Keratinocyte (primary cell): ENCODE data around the gene PIAS3. TPM values are rescaled to one million over a fixed set of nuclear protein-coding genes. Genes with fewer than 3 reads are reported as not detected.

Source experiments
- DNase-seq: peaks from one replicate; pipeline ENCODE4 v3.0.0-alpha.2; 2011; ENCODE audit warnings: low read depth, missing footprints, low spot score
- FAIRE-seq: peaks from 2 replicates; lab custom pipeline; 2011; peaks lifted over from hg19 to GRCh38; lab: Jason Lieb, UNC
- H2AFZ ChIP-seq: 2 replicates; pipeline ENCODE4 v1.6.0; 2012; ENCODE audit warnings: low read length, control low read depth, inconsistent platforms; ENCODE audit not compliant: control insufficient read depth
- H3K27ac ChIP-seq: 2 replicates; pipeline ENCODE4 v1.5.1; 2011; ENCODE audit warnings: low read length; ENCODE audit not compliant: control insufficient read depth, insufficient read depth
- H3K27me3 ChIP-seq: 3 replicates; pipeline ENCODE4 v1.6.0; 2011; ENCODE audit warnings: low read length; ENCODE audit not compliant: control insufficient read depth, insufficient read depth; ENCODE audit errors: extremely low read depth
- H3K36me3 ChIP-seq, 2 experiments: 2 replicates in 1 of 2; 3 replicates in 1 of 2; pipeline ENCODE4 v1.5.1; 2011; ENCODE audit warnings: low read length in 2 of 2, mild to moderate bottlenecking in 1 of 2; ENCODE audit not compliant: control insufficient read depth in 2 of 2, insufficient read depth in 2 of 2; ENCODE audit errors: extremely low read depth in 1 of 2
- H3K4me1 ChIP-seq: 3 replicates; pipeline ENCODE4 v1.5.1; 2011; ENCODE audit warnings: low read length; ENCODE audit not compliant: control insufficient read depth, insufficient read depth; ENCODE audit errors: extremely low read depth
- H3K4me2 ChIP-seq: 3 replicates; pipeline ENCODE4 v1.6.0; 2011; ENCODE audit warnings: low read depth, low read length; ENCODE audit not compliant: control insufficient read depth, insufficient read depth; ENCODE audit errors: extremely low read depth
- H3K4me3 ChIP-seq, 3 experiments: fragments of 200-600 bp in 1 of 3; sonication (generic) in 1 of 3; 2 replicates in 2 of 3; 3 replicates in 1 of 3; pipeline ENCODE4 v1.5.1; 2011 to 2016; ENCODE audit warnings: low read length in 3 of 3, mild to moderate bottlenecking in 3 of 3, control low read depth in 2 of 3, inconsistent platforms in 1 of 3, low read depth in 1 of 3, mixed read lengths in 1 of 3, mixed run types in 1 of 3, moderate library complexity in 1 of 3; ENCODE audit not compliant: control insufficient read depth in 2 of 3, insufficient read depth in 2 of 3; ENCODE audit errors: extremely low read depth in 1 of 3
- H3K79me2 ChIP-seq: 2 replicates; pipeline ENCODE4 v1.6.0; 2012; ENCODE audit warnings: low read length; ENCODE audit not compliant: control insufficient read depth, insufficient read depth
- H3K9ac ChIP-seq: 3 replicates; pipeline ENCODE4 v1.6.0; 2011; ENCODE audit warnings: low read length; ENCODE audit not compliant: control insufficient read depth, insufficient read depth; ENCODE audit errors: extremely low read depth
- H3K9me1 ChIP-seq: 3 replicates; pipeline ENCODE4 v1.6.0; 2011; ENCODE audit warnings: low read length; ENCODE audit not compliant: control insufficient read depth, insufficient read depth; ENCODE audit errors: extremely low read depth
- H3K9me3 ChIP-seq: 2 replicates; pipeline ENCODE4 v1.5.1; 2012; ENCODE audit warnings: low read depth, low read length; ENCODE audit not compliant: control insufficient read depth
- H4K20me1 ChIP-seq: 3 replicates; pipeline ENCODE4 v1.6.0; 2011; ENCODE audit warnings: low read length; ENCODE audit not compliant: control insufficient read depth, insufficient read depth; ENCODE audit errors: extremely low read depth
- CTCF ChIP-seq, 3 experiments: IDR thresholded peaks in 1 of 3; conservative IDR thresholded peaks in 1 of 3; optimal IDR thresholded peaks in 1 of 3; 2 replicates in 2 of 3; 3 replicates in 1 of 3; pipeline versions ENCODE3 to v1.5.1; 2011; ENCODE audit warnings: low read length in 3 of 3, mild to moderate bottlenecking in 3 of 3, moderate library complexity in 2 of 3, control low read depth in 1 of 3, inconsistent platforms in 1 of 3; ENCODE audit not compliant: insufficient read depth in 2 of 3; ENCODE audit errors: extremely low read depth in 1 of 3
- EZH2 ChIP-seq: IDR thresholded peaks from one replicate; pipeline ENCODE4 v1.6.1; 2012; ENCODE audit warnings: inconsistent platforms, mild to moderate bottlenecking, low read length, moderate library complexity
- dilution Hi-C: fragments of 300-500 bp; cut with MboI; formaldehyde crosslinking; loops from one replicate; pipeline ENCODE4 v1.7.0; 2020; ENCODE audit warnings: low sequenced_read_pairs; ENCODE audit not compliant: extremely low pct_ligation_motif_present
- polyA plus RNA-seq, 5 experiments: library from polyadenylated mRNA; depleted of rRNA in 3 of 5; stranded (reverse) in 3 of 5; stranded (forward) in 1 of 5; unstranded in 1 of 5; fragments of >200 nt; gene quantifications; 1 replicate in 1 of 5; 2 replicates in 3 of 5; 3 replicates in 1 of 5; pipeline versions ENCODE4 v1.2.1 to v1.2.3, GENCODE V29; 2011 to 2012; ENCODE audit warnings: missing spikeins in 2 of 5, low read depth in 1 of 5, low replicate concordance in 1 of 5

Gene PIAS3
- polyA plus RNA-seq, 1 donor (not counting 4 experiments of a cell fraction or from before 2014, with no cell fraction given) = 26.9 TPM

DNA sequence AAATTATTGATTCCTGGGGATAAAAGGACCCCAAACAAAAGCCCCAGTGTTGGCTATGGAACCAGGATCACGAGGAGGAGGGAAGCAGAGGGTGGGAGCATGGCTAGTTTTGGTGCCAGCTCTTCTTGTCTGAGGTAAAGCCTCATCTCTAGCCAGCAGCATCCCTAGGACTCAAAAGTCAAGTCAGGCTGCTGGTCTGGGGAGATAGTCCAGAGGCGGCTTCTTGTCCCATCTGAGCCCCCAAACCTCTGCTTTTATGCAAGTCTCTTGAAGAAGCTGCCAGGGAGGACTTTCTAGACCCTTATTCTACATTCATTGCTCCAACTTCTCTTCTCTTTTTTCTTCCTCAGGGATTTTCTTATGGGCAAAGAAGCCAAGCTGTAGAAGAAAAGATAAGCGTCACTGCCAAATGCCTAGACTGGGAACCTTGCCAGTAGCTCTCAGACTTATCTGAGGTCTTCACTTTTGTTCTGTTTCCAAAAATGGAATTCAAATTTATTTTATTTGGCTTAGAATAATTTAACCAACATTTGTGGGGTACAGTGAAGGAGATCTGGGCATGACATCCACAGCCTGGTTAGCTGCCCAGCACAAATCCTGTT lies 33.7 kb upstream of the PIAS3 start:
- dilution Hi-C loops = no loop called here
- DNase-seq = no peak
- Histone ChIP-seq H3K27ac (peak overlapping the region; percentile 97), H4K20me1 (no peaks in the 10 kb centered on the region), H3K27me3 (no peaks in the 10 kb centered on the region), H3K9me1 (no peaks in the 10 kb centered on the region), H3K79me2 (no peaks in the 10 kb centered on the region), H3K4me3 (peak overlapping the region in 2 of 3 experiments; percentile 15 to 26), H3K36me3 (peaks cover 0 to 2% of the 10 kb centered on the region in 2 experiments), H3K4me1 (peaks cover 30% of the 10 kb centered on the region), H3K9ac (peak overlapping the region; percentile 69), H3K9me3 (no peaks in the 10 kb centered on the region), H3K4me2 (peak overlapping the region; percentile 97), H2AFZ (peak overlapping the region; percentile 39)
- no peak for TF ChIP-seq CTCF (optimal IDR thresholded peaks at IDR 0.05 in 1 of 3, IDR thresholded peaks at IDR 0.05 in 1 of 3, conservative IDR thresholded peaks at IDR 0.05 in 1 of 3; ENCODE audit: extremely low read depth in 1 of 3, insufficient read depth in 2 of 3, low read length in 3 of 3)
- FAIRE-seq = no peak

DNA sequence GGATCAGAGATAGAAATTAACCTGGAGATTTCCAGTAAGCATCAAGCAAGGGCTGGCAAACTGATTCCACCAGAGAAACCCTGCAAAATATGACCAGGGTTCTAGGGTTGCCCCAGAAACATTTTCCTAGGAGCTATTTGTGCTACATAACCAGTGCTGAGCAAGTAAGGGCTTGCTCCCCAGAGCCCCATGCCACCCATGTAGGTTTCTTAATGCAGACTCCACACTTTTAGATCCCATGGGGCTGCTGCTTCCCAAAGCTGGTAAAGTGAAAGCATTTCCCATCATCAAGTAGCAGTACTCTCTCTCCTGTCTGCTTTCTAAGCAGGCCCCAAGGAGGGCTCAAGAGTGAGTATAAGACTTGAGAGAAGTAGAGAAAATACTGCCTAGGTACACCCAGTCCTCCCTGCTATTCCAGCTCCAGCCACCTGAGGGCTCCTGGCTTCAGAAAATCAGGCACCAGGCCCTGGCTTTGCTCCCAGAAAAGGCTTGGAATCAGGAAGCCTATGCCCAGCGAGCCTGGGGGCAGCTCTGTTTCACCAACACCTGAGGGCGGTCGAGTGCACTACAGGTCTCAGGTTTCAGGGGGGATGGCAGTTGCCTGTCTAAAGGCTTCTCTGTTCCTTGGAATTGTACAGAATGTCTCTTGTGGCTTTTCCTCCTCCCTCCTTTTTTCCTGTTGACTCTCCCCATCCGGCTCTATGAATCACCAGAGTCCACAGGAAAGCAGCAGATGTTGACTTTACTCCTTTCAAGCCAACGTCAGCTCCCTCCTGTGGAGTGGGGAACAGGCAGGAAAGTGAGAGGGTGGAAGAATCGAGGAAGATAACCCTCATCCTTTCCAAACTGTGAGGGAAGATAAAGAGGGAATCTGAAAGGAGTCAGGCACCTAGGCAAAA lies 33.0 kb upstream of the PIAS3 start:
- Histone ChIP-seq H3K9me1 (no peaks in the 10 kb centered on the region), H2AFZ (peak overlapping the region; percentile 94), H4K20me1 (no peaks in the 10 kb centered on the region), H3K27ac (peak overlapping the region; percentile 97), H3K4me1 (peaks cover 30% of the 10 kb centered on the region), H3K79me2 (no peaks in the 10 kb centered on the region), H3K4me2 (peak overlapping the region; percentile 97), H3K4me3 (peak overlapping the region in 2 of 3 experiments; percentile 46 to 69), H3K9ac (peak overlapping the region; percentile 75), H3K36me3 (peaks cover 0 to 2% of the 10 kb centered on the region in 2 experiments), H3K27me3 (no peaks in the 10 kb centered on the region), H3K9me3 (no peaks in the 10 kb centered on the region)
- DNase-seq = peak; percentile 96
- dilution Hi-C loops = no loop called here
- TF ChIP-seq EZH2 (no peak), CTCF (optimal IDR thresholded peaks at IDR 0.05 in 1 of 3, IDR thresholded peaks at IDR 0.05 in 1 of 3, conservative IDR thresholded peaks at IDR 0.05 in 1 of 3; ENCODE audit: extremely low read depth in 1 of 3, insufficient read depth in 2 of 3, low read length in 3 of 3) (peak; percentile 82 to 100 (median 89))
- FAIRE-seq = peak; percentile 91
